Epithelial cell of proximal tubule (primary cell): ENCODE results near the gene ATP11A. TPM values are rescaled to one million over a fixed set of nuclear protein-coding genes. Genes with fewer than 3 reads are reported as not detected.

Experiments
- DNase-seq: peaks from one replicate; pipeline ENCODE4 v3.0.0-alpha.2; 2011; ENCODE audit warnings: low read depth
- H3K4me3 ChIP-seq: 2 replicates; pipeline ENCODE4 v1.5.1; 2011; ENCODE audit warnings: low read depth, mild to moderate bottlenecking, low read length
- CTCF ChIP-seq: conservative IDR thresholded peaks from 2 replicates; pipeline ENCODE4 v1.5.1; 2012; ENCODE audit warnings: low read depth, mild to moderate bottlenecking, low read length
- total RNA-seq: library from RNA; depleted of rRNA; stranded (reverse); fragments of >200 nt; gene quantifications from 2 replicates; pipeline ENCODE4 v1.2.3, GENCODE V29; 2015

ATP11A gene
- total RNA-seq, 1 donor from 2014 or later = 27.2 TPM

- TF ChIP-seq CTCF = no peak
- no peak overlapping the region for H3K4me3 ChIP-seq
- DNase-seq = no peak
Observed at GRCh38 chr13:112825071-112825470, 135.2 kb downstream of the ATP11A start.

GRCh38 chr13:112825875-112826274 is 136.0 kb downstream of the ATP11A start:
- no peak for TF ChIP-seq CTCF
- no peak overlapping the region for H3K4me3 ChIP-seq
- DNase-seq = no peak

GRCh38 chr13:112826565-112826964 is 136.7 kb downstream of the ATP11A start:
- no peak for TF ChIP-seq CTCF
- no peak for DNase-seq
- H3K4me3 ChIP-seq = no peak overlapping the region

- TF ChIP-seq CTCF = no peak
- H3K4me3 ChIP-seq = no peak overlapping the region
- DNase-seq = no peak
Observed at GRCh38 chr13:112828082-112828699, 138.4 kb downstream of the ATP11A start.

GRCh38 chr13:112828756-112829155 is 138.9 kb downstream of the ATP11A start:
- no peak for TF ChIP-seq CTCF
- no peak overlapping the region for H3K4me3 ChIP-seq
- no peak for DNase-seq

GRCh38 chr13:112831196-112831595 is 141.4 kb downstream of the ATP11A start:
- TF ChIP-seq CTCF = no peak
- no peak for DNase-seq
- no peak overlapping the region for H3K4me3 ChIP-seq

- TF ChIP-seq CTCF = no peak
- no peak for DNase-seq
- no peak overlapping the region for H3K4me3 ChIP-seq
Observed at GRCh38 chr13:112831801-112832200, 142.0 kb downstream of the ATP11A start.
